Measurements from ENCODE around the gene MPHOSPH10. TPM values are rescaled to one million over a fixed set of nuclear protein-coding genes. Genes with fewer than 3 reads are reported as not detected.

MPHOSPH10 gene
- total and polyA plus RNA-seq, 2 of the 13 experiments (the other 11 are each of a cell fraction or from before 2014, with no cell fraction given): 37.8 to 137 TPM

- TF ChIP-seq ZBTB40 (IDR thresholded peaks at IDR 0.05) (no peak), ZBTB40 (CRISPR knock-in tag; IDR thresholded peaks at IDR 0.05) (no peak), ZNF660 (CRISPR knock-in tag; IDR thresholded peaks at IDR 0.05; ENCODE audit: borderline replicate concordance, low read depth) (no peak; the same call in 1 of the 2 replicates), ZNF672 (CRISPR knock-in tag; IDR thresholded peaks at IDR 0.05) (no peak), PLSCR1 (CRISPR knock-in tag; IDR thresholded peaks at IDR 0.05; ENCODE audit: borderline replicate concordance) (no peak; the same call in 1 of the 2 replicates), ZBTB8A (CRISPR knock-in tag; IDR thresholded peaks at IDR 0.05; ENCODE audit: borderline replicate concordance, low read depth) (peak; percentile 5; the same call in 1 of the 2 replicates), ZNF318 (CRISPR knock-in tag; IDR thresholded peaks at IDR 0.05) (peak; percentile 69; the same call in 1 of the 2 replicates), ZBTB26 (CRISPR knock-in tag; IDR thresholded peaks at IDR 0.05; ENCODE audit: borderline replicate concordance) (no peak), NCOA5 (CRISPR knock-in tag; IDR thresholded peaks at IDR 0.05) (no peak), SNAI1 (CRISPR knock-in tag; IDR thresholded peaks at IDR 0.05; ENCODE audit: borderline replicate concordance) (0 out of 2 replicates have a peak, but pooled peaks have one; percentile 58)
These were observed 607 bp upstream of the MPHOSPH10 start (continued) for GRCh38 chr2:71129902-71130151.
